ENCODE results near the gene FBN3.

GRCh38 chr19:8155318-8155717 is 5.9 kb upstream of the FBN3 start:
- TF ChIP-seq EP300 (IDR thresholded peaks at IDR 0.05): no peak
- TF ChIP-seq CTCF (IDR thresholded peaks at IDR 0.05): no peak
- TF ChIP-seq POLR2A (IDR thresholded peaks at IDR 0.05): no peak
